Measurements from ENCODE around the gene MND1.
A peak's percentile ranks its signal among the peaks of the same experiment; 100 is the strongest.

MND1 gene

DNA sequence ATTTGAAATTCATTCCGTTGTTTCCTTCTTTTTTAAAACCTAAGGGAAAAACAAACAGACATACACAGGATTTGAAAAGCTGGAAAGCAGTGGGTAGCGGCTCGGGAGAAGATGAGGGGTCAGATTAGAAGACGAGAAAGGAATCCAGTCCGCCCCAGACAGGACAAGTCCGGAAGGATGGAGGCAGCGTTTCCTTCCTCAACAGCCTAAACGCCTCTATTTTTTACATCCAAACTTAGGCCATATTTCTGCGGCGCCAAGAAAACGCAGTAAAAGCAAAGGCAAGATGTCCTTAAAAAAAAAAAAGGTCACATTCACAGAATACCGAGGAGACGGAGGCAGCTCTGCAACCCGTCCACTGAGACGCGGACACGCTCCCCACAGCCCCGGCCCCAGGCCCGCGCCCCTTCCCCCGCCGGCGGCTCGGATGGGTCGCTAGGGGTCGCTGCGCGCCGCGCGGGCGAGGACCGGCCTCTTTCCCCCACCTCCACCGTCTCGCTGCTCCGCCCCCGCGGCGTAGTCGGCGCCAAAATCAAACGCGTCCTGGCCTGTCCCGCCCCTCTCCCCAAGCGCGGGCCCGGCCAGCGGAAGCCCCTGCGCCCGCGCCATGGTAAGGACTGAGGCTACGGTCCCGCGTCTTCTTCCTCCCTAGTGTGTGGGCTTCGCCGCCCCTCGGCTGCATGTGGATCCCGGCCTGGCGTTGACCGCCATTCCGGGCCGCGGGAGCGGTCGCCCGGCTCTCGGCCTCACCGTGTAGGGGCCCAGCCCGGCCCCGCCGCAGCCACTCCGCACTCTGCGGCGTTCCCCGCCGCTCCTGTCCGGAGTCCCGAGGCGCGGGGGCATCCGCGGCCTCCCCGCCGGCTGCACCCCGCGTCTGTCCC is at the start of gene MND1:
Gene MND1, plus strand, starts transcription at position 558 of the 881 bp plus-strand sequence. Its CDS starts 50 bp downstream, at position 608.
- peak; percentile 81 to 83 for DNase-seq (ENCODE audit: extremely low read depth in 1 of 2, low read depth in 1 of 2)

DNA sequence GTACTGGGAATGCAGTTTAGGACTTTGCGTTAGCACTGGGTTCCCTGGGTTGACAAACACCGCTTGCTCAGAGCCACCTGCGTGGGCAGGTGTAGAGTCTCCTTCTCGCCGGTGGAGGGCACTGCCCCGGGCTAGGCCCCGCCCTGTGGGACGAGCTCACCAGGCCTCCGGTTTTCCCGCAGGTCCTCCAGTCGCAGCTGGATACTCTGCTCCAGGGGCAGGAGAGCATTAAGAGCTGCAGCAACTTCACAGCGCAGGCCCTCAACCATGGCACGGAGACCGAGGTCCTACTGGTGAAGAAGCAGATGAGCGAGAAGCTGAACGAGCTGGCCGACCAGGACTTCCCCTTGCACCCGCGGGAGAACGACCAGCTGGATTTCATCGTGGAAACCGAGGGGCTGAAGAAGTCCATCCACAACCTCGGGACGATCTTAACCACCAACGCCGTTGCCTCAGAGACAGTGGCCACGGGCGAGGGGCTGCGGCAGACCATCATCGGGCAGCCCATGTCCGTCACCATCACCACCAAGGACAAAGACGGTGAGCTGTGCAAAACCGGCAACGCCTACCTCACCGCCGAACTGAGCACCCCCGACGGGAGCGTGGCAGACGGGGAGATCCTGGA is 49.2 kb upstream of the MND1 start:
- DNase-seq (ENCODE audit: extremely low read depth in 1 of 2, low read depth in 1 of 2) = no peak

- no peak for DNase-seq (ENCODE audit: extremely low read depth in 1 of 2, low read depth in 1 of 2)
Measured at GRCh38 chr4:153296040-153296823, 48.3 kb upstream of the MND1 start.

- no peak for DNase-seq (ENCODE audit: extremely low read depth in 1 of 2, low read depth in 1 of 2)
Measured at GRCh38 chr4:153297116-153297515, 47.4 kb upstream of the MND1 start.

- no peak for DNase-seq (ENCODE audit: extremely low read depth in 1 of 2, low read depth in 1 of 2)
Measured at GRCh38 chr4:153310793-153311192, 33.7 kb upstream of the MND1 start.

GRCh38 chr4:153314915-153315314 is 29.6 kb upstream of the MND1 start:
- no peak for DNase-seq (ENCODE audit: extremely low read depth in 1 of 2, low read depth in 1 of 2)

- DNase-seq (ENCODE audit: extremely low read depth in 1 of 2, low read depth in 1 of 2) = no peak
Measured at GRCh38 chr4:153318696-153319320, 25.7 kb upstream of the MND1 start.

DNA sequence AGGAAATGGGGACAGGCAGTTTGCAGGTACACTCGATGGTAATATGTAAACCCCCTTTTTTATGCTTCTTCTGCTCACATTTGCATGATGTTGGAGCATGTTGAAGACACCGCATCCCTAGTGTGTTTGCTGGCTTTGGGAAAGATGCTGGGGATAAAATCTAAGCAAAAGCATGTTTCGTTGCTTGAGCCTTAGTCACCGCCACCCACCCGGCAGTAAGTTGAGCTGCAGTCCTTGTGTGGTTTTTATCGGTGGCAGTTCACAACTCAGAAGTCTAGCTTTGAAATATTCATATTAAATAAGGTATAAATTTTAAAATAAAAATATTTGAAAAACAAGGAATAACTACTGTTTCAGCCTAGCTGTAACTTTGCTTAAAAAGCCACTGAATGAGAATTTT is 21.7 kb upstream of the MND1 start:
- no peak for DNase-seq (ENCODE audit: extremely low read depth in 1 of 2, low read depth in 1 of 2)

- no peak for DNase-seq (ENCODE audit: extremely low read depth in 1 of 2, low read depth in 1 of 2)
Measured at GRCh38 chr4:153324046-153324445, 20.4 kb upstream of the MND1 start.

- DNase-seq (ENCODE audit: extremely low read depth in 1 of 2, low read depth in 1 of 2) = no peak
Measured at GRCh38 chr4:153325558-153325957, 18.9 kb upstream of the MND1 start.

DNA sequence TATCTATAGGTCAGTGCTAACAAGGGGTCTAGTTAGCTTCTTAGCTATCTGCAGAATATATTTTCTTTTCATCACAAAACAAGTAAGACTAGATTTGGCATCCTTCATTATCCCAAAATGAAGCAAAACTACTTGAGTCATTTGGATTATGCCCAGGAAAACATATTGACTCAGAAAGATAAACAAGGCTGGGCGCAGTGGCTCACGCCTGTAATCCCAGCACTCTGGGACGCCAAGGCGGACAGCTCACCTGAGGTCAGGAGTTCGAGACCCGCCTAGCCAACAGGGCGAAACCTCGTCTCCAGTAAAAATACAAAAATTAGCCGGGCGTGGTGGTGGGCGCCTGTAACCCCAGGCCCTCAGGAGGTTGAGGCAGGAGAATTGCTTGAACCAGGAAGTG is 18.0 kb upstream of the MND1 start:
- DNase-seq (ENCODE audit: extremely low read depth in 1 of 2, low read depth in 1 of 2) = no peak

GRCh38 chr4:153327247-153327646 is 17.2 kb upstream of the MND1 start:
- no peak for DNase-seq (ENCODE audit: extremely low read depth in 1 of 2, low read depth in 1 of 2)

GRCh38 chr4:153332936-153333335 is 11.6 kb upstream of the MND1 start:
- no peak for DNase-seq (ENCODE audit: extremely low read depth in 1 of 2, low read depth in 1 of 2)

DNA sequence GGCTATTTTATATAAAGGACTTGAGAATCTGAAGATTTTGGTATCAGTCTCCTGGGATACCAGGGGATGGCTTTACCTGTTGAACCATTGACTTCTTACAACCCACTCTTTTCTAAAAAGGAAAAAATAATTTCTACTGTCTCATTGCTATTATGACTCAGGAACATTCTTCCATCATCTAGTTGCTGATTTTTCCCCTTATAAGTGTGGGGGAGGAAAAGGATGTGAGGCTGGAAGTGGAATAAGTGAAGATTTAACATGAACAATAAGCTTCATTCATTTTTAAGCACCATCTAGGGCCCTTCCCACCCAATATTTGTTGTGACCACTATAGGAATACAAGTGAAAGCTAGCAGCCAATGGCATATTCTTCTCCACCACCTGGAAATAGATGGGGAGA is 10.6 kb upstream of the MND1 start:
- no peak for DNase-seq (ENCODE audit: extremely low read depth in 1 of 2, low read depth in 1 of 2)

GRCh38 chr4:153335665-153336064 is 8.8 kb upstream of the MND1 start:
- DNase-seq (ENCODE audit: extremely low read depth in 1 of 2, low read depth in 1 of 2) = no peak

DNA sequence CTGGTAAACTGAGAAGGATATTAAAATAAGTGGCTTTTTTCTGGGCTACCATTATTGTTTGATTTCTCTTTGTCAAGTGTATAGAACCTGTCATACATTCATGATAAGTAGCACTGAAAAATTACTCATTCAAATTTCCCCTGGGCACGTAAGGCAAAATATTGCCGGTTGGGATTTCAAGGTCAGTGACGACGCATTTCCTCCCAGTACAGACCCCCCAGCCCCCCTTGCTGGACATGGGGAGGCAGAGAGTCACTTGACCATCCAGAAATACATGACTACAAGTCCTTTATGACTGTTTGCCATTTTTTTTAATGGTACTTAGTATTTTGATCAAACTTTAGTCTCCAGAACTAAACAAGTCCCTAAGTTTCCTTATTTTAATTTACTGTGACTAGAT is 6.8 kb upstream of the MND1 start:
- no peak for DNase-seq (ENCODE audit: extremely low read depth in 1 of 2, low read depth in 1 of 2)

DNA sequence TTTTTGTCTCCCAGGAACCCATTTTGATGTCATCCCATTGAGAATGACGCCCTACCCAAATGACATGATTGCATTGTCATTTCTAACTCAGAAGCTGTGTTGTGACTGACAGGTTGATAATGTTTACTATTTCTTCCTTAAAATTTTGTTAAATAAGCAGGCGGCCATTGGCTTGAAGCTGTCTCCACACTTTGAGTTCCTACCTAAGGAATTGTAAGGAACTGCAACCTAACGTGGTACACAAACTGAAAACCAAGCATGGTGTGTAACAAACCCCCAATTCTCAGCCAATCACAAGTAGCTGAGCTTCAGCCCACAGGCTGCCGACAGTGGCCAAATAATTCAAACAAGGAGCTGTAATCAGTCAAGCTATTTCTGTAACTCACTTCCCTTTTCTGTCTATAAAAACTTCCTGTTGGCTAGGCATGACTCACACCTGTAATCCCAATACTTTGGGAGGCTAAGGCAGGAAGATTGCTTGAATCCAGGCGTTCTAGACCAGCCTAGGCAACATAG is 2.9 kb upstream of the MND1 start:
- DNase-seq (ENCODE audit: extremely low read depth in 1 of 2, low read depth in 1 of 2) = no peak

DNA sequence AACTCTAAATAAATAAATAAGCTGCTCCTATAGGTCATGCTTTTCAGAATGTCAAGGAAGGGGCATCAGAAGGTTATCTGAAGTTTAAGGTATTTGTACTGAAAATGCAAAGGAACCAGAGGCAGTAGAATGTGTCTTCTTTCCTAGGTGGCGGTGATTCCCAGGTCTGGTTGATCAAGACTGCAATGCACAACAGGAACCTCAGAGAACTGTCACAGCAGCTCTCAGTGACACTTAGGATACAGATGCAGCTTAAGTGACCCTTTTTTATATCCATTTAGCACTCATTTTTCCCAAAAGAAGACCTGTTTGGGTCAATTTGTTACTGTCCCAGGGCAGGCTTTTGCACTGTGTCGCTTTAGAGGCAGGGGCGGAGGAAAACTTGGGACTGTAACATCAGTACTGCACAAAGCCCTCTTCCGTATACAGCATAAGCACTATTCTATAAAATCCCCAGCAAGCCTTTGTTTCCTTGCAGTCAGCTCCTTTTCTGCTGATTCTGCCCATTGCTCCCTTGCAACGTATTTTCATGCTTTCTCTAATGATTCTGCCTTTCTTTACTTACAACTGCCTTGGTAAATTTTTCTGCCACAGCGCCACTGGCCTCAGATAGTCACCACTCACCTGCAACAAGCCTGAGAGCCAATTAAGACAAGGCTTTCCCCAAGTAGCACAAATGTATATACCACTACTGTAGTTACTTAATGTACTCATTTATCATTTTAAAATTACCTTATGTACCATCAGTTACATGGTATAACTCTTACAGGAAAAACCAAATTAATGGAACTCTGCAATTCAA is 1.5 kb upstream of the MND1 start:
- no peak for DNase-seq (ENCODE audit: extremely low read depth in 1 of 2, low read depth in 1 of 2)

GRCh38 chr4:153345012-153345981 is 809 bp downstream of the MND1 start:
- DNase-seq (ENCODE audit: extremely low read depth in 1 of 2, low read depth in 1 of 2) = peak; percentile 8 to 37

Data from stimulated activated CD8-positive, alpha-beta memory T cell treated with anti-CD3 and anti-CD28 coated beads, Interleukin-7, amount 100 ng/mL, for 48 hours (primary cell).